PC-3 (cell line): Measurements from ENCODE around the gene TYMS. TPM values are rescaled to one million over a fixed set of nuclear protein-coding genes. Genes with fewer than 3 reads are reported as not detected.

Source experiments
- ATAC-seq: fragments of 200-7000 bp; cut with Tn5 transposase; 2 replicates; pipeline ENCODE4 v1.9.1; 2020; ENCODE audit warnings: mild to moderate bottlenecking, moderate library complexity
- BruUV-seq: library from RNA; stranded (reverse); fragments of 400-500 nt; replicated peaks from 2 replicates; lab custom pipeline; 2021; lab: Mats Ljungman, UMichigan
- CTCF ChIA-PET: fragments of 300-600 bp; sonication (Branson Sonifier 250); formaldehyde crosslinking; loops from one replicate; lab custom pipeline; 2022; ENCODE audit warnings: antibody characterized with exemption; lab: Charles Lee
- POLR2A ChIA-PET: fragments of 300-600 bp; sonication (Branson Sonifier 250); formaldehyde crosslinking; loops from one replicate; lab custom pipeline; 2022; ENCODE audit warnings: antibody characterized with exemption; ENCODE audit not compliant: unreplicated experiment; lab: Charles Lee
- DNase-seq: peaks from one replicate; pipeline ENCODE4 v3.0.0-alpha.2; 2015
- H2AFZ ChIP-seq: fragments of 300-600 bp; sonication (generic); 2 replicates; pipeline ENCODE4 v1.6.0; 2016; ENCODE audit warnings: antibody characterized with exemption, low read length
- H3F3A ChIP-seq: fragments of 300-600 bp; sonication (generic); one replicate; pipeline ENCODE4 v1.6.0; 2017; ENCODE audit warnings: antibody characterized with exemption, low read length, control low read depth, mild to moderate bottlenecking; ENCODE audit not compliant: unreplicated experiment
- H3K27ac ChIP-seq: fragments of 300-600 bp; sonication (generic); 2 replicates; pipeline ENCODE4 v1.5.1; 2016; ENCODE audit warnings: mild to moderate bottlenecking, low read length
- H3K27me3 ChIP-seq: fragments of 300-600 bp; sonication (generic); 2 replicates; pipeline ENCODE4 v1.6.1; 2016; ENCODE audit warnings: low read length, mixed read lengths
- H3K36me3 ChIP-seq: fragments of 300-600 bp; sonication (generic); 2 replicates; pipeline ENCODE4 v1.6.1; 2016; ENCODE audit warnings: low read depth, mixed run types, low read length, mixed read lengths
- H3K4me1 ChIP-seq: fragments of 300-600 bp; sonication (generic); 2 replicates; pipeline ENCODE4 v1.5.1; 2016; ENCODE audit warnings: low read length; ENCODE audit not compliant: insufficient read depth
- H3K4me2 ChIP-seq: fragments of 300-600 bp; sonication (generic); 2 replicates; pipeline ENCODE4 v1.6.0; 2016; ENCODE audit warnings: low read length
- H3K4me3 ChIP-seq: fragments of 300-600 bp; sonication (generic); 2 replicates; pipeline ENCODE4 v1.5.1; 2016; ENCODE audit warnings: mild to moderate bottlenecking, low read length, mixed read lengths
- H3K79me2 ChIP-seq: fragments of 300-600 bp; sonication (generic); 2 replicates; pipeline ENCODE4 v1.6.1; 2017; ENCODE audit warnings: low read length, mixed read lengths
- H3K9ac ChIP-seq: fragments of 300-600 bp; sonication (generic); 2 replicates; pipeline ENCODE4 v1.6.0; 2016; ENCODE audit warnings: mild to moderate bottlenecking, low read length
- H3K9me2 ChIP-seq: fragments of 300-600 bp; sonication (generic); replicated peaks from 2 replicates; pipeline ENCODE4 v1.6.1; 2016; ENCODE audit warnings: mixed run types, low read length, mixed read lengths
- H3K9me3 ChIP-seq: fragments of 300-600 bp; sonication (generic); 2 replicates; pipeline ENCODE4 v1.6.1; 2016; ENCODE audit warnings: low read length, mixed read lengths
- H4K20me1 ChIP-seq: fragments of 300-600 bp; sonication (generic); 2 replicates; pipeline ENCODE4 v1.6.1; 2016; ENCODE audit warnings: low read length, mixed read lengths
- CTCF ChIP-seq: fragments of 300-600 bp; sonication (generic); conservative IDR thresholded peaks from 2 replicates; pipeline ENCODE4 v1.5.1; 2017; ENCODE audit warnings: antibody characterized with exemption, low read depth, mild to moderate bottlenecking, low read length
- EZH2 ChIP-seq: fragments of 300-600 bp; sonication (generic); IDR thresholded peaks from one replicate; pipeline ENCODE4 v1.6.1; 2017; ENCODE audit warnings: antibody characterized with exemption, mild to moderate bottlenecking, low read length; ENCODE audit not compliant: unreplicated experiment
- EZH2phosphoT487 ChIP-seq: fragments of 300-600 bp; sonication (generic); IDR thresholded peaks from 2 replicates; pipeline ENCODE4 v1.6.1; 2018; ENCODE audit warnings: mild to moderate bottlenecking, antibody characterized with exemption, low read length, borderline replicate concordance
- intact Hi-C: fragments of 100-400 bp; cut with micrococcal nuclease; formaldehyde crosslinking; loops from 2 replicates; pipeline ENCODE4 v1.9.0; 2023
- total RNA-seq: library from RNA; depleted of rRNA; stranded (reverse); fragments of >200 nt; gene quantifications from 2 replicates; pipeline ENCODE4 v1.2.3, GENCODE V29; 2014

Gene TYMS
- total RNA-seq, 1 experiment from 2014 or later = 63.2 TPM

GRCh38 chr18:610214-610928 is 47.1 kb upstream of the TYMS start:
- ChIA-PET CTCF (no interaction called here), POLR2A (no interaction called here)
- TF ChIP-seq EZH2phosphoT487 = no peak
- no peak for TF ChIP-seq EZH2
- TF ChIP-seq CTCF = no peak
- Histone ChIP-seq H3K9ac (no peak overlapping the region), H3K4me3 (no peak overlapping the region), H3K9me3 (no peaks in the 10 kb centered on the region), H3K4me2 (no peak overlapping the region), H3K36me3 (no peaks in the 10 kb centered on the region), H3F3A (no peaks in the 10 kb centered on the region), H2AFZ (no peak overlapping the region), H3K4me1 (no peaks in the 10 kb centered on the region), H4K20me1 (no peaks in the 10 kb centered on the region), H3K27me3 (peaks cover 27% of the 10 kb centered on the region), H3K27ac (no peak overlapping the region), H3K79me2 (no peaks in the 10 kb centered on the region), H3K9me2 (no peaks in the 10 kb centered on the region)
- intact Hi-C loops = loop anchor here (10.0 kb wide), 1 partner anchor 136 kb away; no protein-coding TSS in a partner anchor
- no peak for DNase-seq
- no peak for ATAC-seq
- no TSS peak for BruUV-seq

GRCh38 chr18:612156-612555 is 45.3 kb upstream of the TYMS start:
- H2AFZ ChIP-seq = no peak overlapping the region
- no peaks in the 10 kb centered on the region for H3K9me2 ChIP-seq
- H3K27me3 ChIP-seq = peaks cover 27% of the 10 kb centered on the region
- BruUV-seq = no TSS peak
- no peaks in the 10 kb centered on the region for H3K9me3 ChIP-seq
- POLR2A ChIA-PET = no interaction called here
- intact Hi-C loops = loop anchor here (10.0 kb wide), 1 partner anchor 137 kb away; no protein-coding TSS in a partner anchor
- no peak overlapping the region for H3K9ac ChIP-seq
- H3K36me3 ChIP-seq = no peaks in the 10 kb centered on the region
- ATAC-seq (no peak), DNase-seq (no peak)
- H3F3A ChIP-seq = no peaks in the 10 kb centered on the region
- no peak overlapping the region for H3K27ac ChIP-seq
- TF ChIP-seq EZH2 (no peak), CTCF (no peak), EZH2phosphoT487 (no peak)
- H3K4me2 ChIP-seq = no peak overlapping the region
- H3K79me2 ChIP-seq = no peaks in the 10 kb centered on the region
- H4K20me1 ChIP-seq = no peaks in the 10 kb centered on the region
- CTCF ChIA-PET = no interaction called here
- H3K4me3 ChIP-seq = no peak overlapping the region
- no peaks in the 10 kb centered on the region for H3K4me1 ChIP-seq

- Histone ChIP-seq H3K27ac (no peak overlapping the region), H3K36me3 (no peaks in the 10 kb centered on the region), H3K4me1 (no peaks in the 10 kb centered on the region), H3K79me2 (no peaks in the 10 kb centered on the region), H2AFZ (no peak overlapping the region), H3K4me3 (no peak overlapping the region), H4K20me1 (no peaks in the 10 kb centered on the region), H3K9ac (no peak overlapping the region), H3K4me2 (no peak overlapping the region), H3F3A (no peaks in the 10 kb centered on the region), H3K9me2 (no peaks in the 10 kb centered on the region), H3K9me3 (no peaks in the 10 kb centered on the region), H3K27me3 (peaks cover 37% of the 10 kb centered on the region)
- no peak for DNase-seq
- POLR2A ChIA-PET = no interaction called here
- intact Hi-C loops = loop anchor here (10.0 kb wide), 1 partner anchor 139 kb away; no protein-coding TSS in a partner anchor
- ATAC-seq = no peak
- TF ChIP-seq EZH2 (no peak), CTCF (no peak), EZH2phosphoT487 (no peak)
- no TSS peak for BruUV-seq
- CTCF ChIA-PET = no interaction called here
These were observed 43.3 kb upstream of the TYMS start for GRCh38 chr18:614193-614592.
